Measurements from ENCODE around the gene GABRB3.

DNA sequence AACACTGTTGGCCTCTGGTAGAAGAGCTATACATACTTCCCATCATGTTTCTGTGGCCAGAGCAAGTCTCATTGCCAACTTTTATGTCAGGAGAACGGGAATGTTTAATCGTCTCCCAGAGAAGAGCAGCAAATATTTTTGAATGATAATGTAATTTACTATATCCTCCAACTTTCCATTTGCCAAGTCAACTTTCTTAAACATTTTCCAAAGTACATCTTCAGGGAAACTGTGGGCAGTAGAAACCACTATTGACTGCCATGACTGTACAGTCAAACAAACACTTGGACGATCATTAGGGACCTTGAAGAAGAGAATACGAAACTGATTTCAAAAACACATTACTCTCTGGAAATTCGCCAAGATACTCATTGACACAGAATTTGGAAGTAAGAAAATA, 201.5 kb downstream of the GABRB3 start:
- TF ChIP-seq, protein P1, sequence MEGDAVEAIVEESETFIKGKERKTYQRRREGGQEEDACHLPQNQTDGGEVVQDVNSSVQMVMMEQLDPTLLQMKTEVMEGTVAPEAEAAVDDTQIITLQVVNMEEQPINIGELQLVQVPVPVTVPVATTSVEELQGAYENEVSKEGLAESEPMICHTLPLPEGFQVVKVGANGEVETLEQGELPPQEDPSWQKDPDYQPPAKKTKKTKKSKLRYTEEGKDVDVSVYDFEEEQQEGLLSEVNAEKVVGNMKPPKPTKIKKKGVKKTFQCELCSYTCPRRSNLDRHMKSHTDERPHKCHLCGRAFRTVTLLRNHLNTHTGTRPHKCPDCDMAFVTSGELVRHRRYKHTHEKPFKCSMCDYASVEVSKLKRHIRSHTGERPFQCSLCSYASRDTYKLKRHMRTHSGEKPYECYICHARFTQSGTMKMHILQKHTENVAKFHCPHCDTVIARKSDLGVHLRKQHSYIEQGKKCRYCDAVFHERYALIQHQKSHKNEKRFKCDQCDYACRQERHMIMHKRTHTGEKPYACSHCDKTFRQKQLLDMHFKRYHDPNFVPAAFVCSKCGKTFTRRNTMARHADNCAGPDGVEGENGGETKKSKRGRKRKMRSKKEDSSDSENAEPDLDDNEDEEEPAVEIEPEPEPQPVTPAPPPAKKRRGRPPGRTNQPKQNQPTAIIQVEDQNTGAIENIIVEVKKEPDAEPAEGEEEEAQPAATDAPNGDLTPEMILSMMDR (IDR thresholded peaks at IDR 0.05) = no peak
- TF ChIP-seq POLR2AphosphoS5 (IDR thresholded peaks at IDR 0.05; ENCODE audit: low read depth, low read length) = no peak
- TF ChIP-seq, protein P2, sequence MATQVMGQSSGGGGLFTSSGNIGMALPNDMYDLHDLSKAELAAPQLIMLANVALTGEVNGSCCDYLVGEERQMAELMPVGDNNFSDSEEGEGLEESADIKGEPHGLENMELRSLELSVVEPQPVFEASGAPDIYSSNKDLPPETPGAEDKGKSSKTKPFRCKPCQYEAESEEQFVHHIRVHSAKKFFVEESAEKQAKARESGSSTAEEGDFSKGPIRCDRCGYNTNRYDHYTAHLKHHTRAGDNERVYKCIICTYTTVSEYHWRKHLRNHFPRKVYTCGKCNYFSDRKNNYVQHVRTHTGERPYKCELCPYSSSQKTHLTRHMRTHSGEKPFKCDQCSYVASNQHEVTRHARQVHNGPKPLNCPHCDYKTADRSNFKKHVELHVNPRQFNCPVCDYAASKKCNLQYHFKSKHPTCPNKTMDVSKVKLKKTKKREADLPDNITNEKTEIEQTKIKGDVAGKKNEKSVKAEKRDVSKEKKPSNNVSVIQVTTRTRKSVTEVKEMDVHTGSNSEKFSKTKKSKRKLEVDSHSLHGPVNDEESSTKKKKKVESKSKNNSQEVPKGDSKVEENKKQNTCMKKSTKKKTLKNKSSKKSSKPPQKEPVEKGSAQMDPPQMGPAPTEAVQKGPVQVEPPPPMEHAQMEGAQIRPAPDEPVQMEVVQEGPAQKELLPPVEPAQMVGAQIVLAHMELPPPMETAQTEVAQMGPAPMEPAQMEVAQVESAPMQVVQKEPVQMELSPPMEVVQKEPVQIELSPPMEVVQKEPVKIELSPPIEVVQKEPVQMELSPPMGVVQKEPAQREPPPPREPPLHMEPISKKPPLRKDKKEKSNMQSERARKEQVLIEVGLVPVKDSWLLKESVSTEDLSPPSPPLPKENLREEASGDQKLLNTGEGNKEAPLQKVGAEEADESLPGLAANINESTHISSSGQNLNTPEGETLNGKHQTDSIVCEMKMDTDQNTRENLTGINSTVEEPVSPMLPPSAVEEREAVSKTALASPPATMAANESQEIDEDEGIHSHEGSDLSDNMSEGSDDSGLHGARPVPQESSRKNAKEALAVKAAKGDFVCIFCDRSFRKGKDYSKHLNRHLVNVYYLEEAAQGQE (IDR thresholded peaks at IDR 0.05; ENCODE audit: insufficient read depth in 1 of 2, low read depth in 2 of 2, low read length in 1 of 2) = no peak

Data from Panc1 (cell line).